NB4 (cell line): ENCODE measurements around the gene HHIP.

Experiments
- DNase-seq: peaks from one replicate; pipeline ENCODE4 v3.0.0; 2010; ENCODE audit warnings: low read depth
- H3K4me3 ChIP-seq: one replicate; pipeline ENCODE4 v1.5.1; 2011; ENCODE audit warnings: mild to moderate bottlenecking, low read depth, low read length, moderate library complexity
- CTCF ChIP-seq: IDR thresholded peaks from one replicate; pipeline ENCODE4 v1.5.1; 2012; ENCODE audit warnings: low read depth, low read length
- MYC ChIP-seq: IDR thresholded peaks from 2 replicates; pipeline ENCODE4 v1.6.1; 2011; ENCODE audit warnings: low read depth, low read length
- POLR2A ChIP-seq: IDR thresholded peaks from 2 replicates; pipeline ENCODE4 v1.6.1; 2011; ENCODE audit warnings: mild to moderate bottlenecking; ENCODE audit not compliant: insufficient read length; ENCODE audit errors: extremely low read depth
- TF ChIP-seq, protein P1 (sequence below): IDR thresholded peaks from 2 replicates; pipeline ENCODE4 v1.6.1; 2011; ENCODE audit warnings: low read depth, low read length

The HHIP gene

DNA sequence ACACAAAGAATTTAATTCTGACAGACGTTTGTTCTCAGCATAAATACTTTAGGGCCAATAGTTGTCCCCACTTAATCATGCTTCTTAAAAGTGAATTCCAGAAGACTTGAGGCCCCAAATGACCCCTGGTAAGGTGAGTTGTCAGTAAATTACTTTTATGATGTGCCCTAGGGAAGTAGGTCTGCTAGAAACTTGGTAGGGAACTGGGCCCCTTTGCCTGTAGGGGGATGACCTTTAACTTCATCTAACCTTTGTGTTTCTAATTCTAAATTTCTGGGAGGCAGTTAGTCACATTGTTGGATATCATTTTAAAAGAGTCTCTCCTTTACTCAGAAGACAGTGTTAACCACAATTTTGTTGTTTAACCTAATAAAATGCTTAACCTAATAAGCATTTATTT is 28.8 kb downstream of the HHIP start:
- TF ChIP-seq MYC = no peak
- TF ChIP-seq POLR2A = no peak
- TF ChIP-seq, protein P1, sequence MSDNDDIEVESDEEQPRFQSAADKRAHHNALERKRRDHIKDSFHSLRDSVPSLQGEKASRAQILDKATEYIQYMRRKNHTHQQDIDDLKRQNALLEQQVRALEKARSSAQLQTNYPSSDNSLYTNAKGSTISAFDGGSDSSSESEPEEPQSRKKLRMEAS = no peak
- TF ChIP-seq CTCF = no peak
- no peak for DNase-seq
- no peak overlapping the region for H3K4me3 ChIP-seq

DNA sequence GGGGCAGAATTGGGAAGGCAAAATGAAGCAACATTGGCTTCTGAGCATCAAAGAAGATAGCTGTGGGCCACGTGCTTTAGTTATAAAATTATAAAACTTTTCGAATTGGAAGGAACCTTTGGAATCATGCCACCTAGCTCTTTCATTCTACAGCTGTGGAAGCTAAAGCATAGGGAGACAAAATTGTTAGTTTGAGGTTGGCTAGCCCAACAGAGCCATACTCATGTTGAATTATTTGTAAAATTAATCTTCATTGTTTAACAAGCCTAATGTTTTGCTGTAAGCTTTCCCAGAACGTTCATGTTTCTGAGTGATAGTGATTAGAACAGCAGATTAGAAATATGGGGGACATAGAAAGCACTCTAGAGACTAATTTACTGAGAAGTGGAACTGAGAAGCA is 35.9 kb downstream of the HHIP start:
- no peak overlapping the region for H3K4me3 ChIP-seq
- DNase-seq = no peak
- TF ChIP-seq POLR2A (no peak), MYC (no peak), CTCF (no peak)
- TF ChIP-seq, protein P1 = no peak

DNA sequence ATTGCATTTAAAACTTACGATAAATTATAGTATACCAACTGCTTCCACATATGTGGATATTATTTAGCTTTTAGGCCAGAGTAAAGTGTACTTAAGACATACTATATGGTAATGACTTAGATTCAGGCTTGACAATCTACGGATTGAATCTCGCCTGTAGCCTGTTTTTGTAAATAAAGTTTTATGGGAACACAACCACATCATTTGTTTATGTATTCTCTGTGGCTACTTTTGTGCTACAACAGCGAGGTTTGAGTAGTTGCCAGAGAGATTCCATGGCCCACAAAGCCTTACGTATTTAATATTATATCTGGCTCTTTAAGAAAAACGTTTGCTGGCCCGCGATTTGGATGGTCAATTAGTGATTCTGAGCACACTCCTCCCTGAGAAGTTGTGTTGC is 37.6 kb downstream of the HHIP start:
- DNase-seq = no peak
- H3K4me3 ChIP-seq = no peak overlapping the region
- TF ChIP-seq, protein P1 = no peak
- TF ChIP-seq MYC (no peak), CTCF (no peak), POLR2A (no peak)

DNA sequence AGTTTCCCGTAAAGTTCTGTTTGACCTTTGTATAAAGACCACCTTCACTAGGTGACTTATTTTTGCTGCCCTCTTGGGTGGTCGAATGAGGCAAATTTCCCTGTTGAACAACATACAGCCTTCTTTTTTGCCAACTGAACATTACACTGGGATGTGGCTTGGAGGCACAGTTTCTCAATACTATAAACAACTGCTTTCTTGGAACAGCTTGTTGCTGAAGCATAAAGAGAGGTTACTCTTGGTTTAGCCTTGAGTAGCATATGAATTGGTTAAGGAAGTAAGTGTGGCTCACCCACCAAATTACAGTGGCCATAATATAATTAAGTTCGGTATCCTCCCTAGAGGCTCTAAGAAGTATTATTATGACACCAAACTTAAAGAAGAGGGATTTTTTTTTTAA is 40.0 kb downstream of the HHIP start:
- H3K4me3 ChIP-seq = no peak overlapping the region
- no peak for DNase-seq
- TF ChIP-seq POLR2A = no peak
- TF ChIP-seq MYC = no peak

DNA sequence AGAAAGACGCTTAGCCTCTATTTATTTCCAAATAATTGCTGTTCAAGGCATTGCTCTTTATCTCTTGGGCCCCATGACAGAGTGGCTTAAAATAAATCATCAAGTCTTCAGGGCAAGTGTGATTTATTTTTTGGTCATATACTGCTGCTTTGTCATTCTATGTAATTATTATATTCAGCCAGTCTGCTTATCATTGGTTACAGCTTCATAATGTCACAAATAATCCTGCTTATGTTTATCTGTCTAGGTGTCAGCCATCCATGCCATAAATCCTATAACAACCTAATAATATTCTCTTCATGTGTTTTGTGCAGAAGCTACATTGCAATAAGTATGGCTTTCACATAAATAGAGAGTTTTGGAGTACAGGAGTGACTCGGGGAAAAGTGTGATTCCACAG is 41.0 kb downstream of the HHIP start:
- no peak overlapping the region for H3K4me3 ChIP-seq
- TF ChIP-seq MYC (no peak), POLR2A (no peak), CTCF (no peak)
- TF ChIP-seq, protein P1 = no peak
- DNase-seq = no peak

DNA sequence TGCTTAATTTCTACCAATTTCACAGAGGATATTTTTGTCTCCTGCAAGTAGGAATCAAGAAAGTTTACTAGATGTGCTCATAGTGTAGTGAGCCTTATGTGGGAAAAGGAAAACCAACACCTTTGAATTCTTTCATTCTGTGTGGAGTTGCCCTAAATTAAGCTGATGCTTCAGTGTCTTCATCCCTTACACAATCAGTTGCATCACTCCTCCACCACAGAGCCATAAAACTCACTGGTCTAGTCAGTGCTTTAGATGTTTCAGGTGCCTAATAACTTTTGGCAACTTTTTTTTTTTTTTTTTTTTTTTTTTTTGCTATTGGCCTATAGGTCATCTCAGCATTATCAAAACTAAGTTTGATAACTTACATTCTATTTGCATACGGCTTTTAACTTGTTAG is 41.5 kb downstream of the HHIP start:
- no peak overlapping the region for H3K4me3 ChIP-seq
- no peak for TF ChIP-seq CTCF
- no peak for TF ChIP-seq MYC
- TF ChIP-seq, protein P1 = no peak
- TF ChIP-seq POLR2A = no peak
- peak; percentile 10 for DNase-seq
